Activated naive CD8-positive, alpha-beta T cell treated with anti-CD3 and anti-CD28 coated beads, Interleukin-2, amount 50 U/mL, for 24 hours (primary cell): ENCODE results near the gene TRIP4.

Source experiments
- ATAC-seq: fragments of 150-1000 bp; cut with Tn5 transposase; one replicate; pipeline ENCODE4 v1.10.0; 2021
- DNase-seq: peaks from one replicate; pipeline ENCODE4 v3.0.0; 2021
- H3K27ac Mint-ChIP-seq: one replicate; pipeline ENCODE4 v1.8.0; 2021; ENCODE audit warnings: mild to moderate bottlenecking, mixed read lengths
- H3K27me3 Mint-ChIP-seq: one replicate; pipeline ENCODE4 v1.8.0; 2021; ENCODE audit warnings: mixed read lengths
- H3K36me3 Mint-ChIP-seq: one replicate; pipeline ENCODE4 v1.8.0; 2021; ENCODE audit warnings: low read depth, mixed read lengths
- H3K4me1 Mint-ChIP-seq: one replicate; pipeline ENCODE4 v1.8.0; 2021; ENCODE audit warnings: mixed read lengths
- H3K4me3 Mint-ChIP-seq: one replicate; pipeline ENCODE4 v1.8.0; 2021; ENCODE audit warnings: mild to moderate bottlenecking, moderate library complexity, mixed read lengths
- H3K9me3 Mint-ChIP-seq: one replicate; pipeline ENCODE4 v1.8.0; 2021; ENCODE audit warnings: mixed read lengths

TRIP4 gene

DNA sequence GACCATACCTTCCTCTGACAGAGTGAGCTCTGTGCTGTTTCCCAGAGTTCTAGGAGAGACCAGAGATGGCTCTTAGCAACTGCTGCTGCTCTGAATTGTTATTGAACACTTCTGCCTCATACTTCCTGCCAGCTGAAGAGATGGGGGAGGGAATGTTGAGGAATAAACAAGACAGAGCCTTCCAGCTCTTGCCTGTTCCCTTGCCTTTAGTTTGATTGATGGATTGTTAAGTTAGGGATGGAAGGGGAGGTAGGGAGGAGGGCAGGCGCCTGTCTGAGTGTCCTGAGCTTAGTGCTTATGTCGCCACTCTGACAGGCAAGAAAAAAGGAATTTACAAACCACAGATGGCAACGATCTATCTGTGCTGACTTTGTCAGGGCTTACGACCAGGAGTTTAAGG lies 115.6 kb downstream of the TRIP4 start:
- peak overlapping the region; percentile 4 for H3K4me3 Mint-ChIP-seq
- peaks cover 82% of the 10 kb centered on the region for H3K4me1 Mint-ChIP-seq
- H3K27me3 Mint-ChIP-seq = no peaks in the 10 kb centered on the region
- peak overlapping the region; percentile 51 for H3K27ac Mint-ChIP-seq
- DNase-seq (no peak), ATAC-seq (no peak)
- H3K36me3 Mint-ChIP-seq = peaks cover 25% of the 10 kb centered on the region
- no peaks in the 10 kb centered on the region for H3K9me3 Mint-ChIP-seq

- no peaks in the 10 kb centered on the region for H3K27me3 Mint-ChIP-seq
- H3K9me3 Mint-ChIP-seq = no peaks in the 10 kb centered on the region
- H3K36me3 Mint-ChIP-seq = peaks cover 24% of the 10 kb centered on the region
- peak; percentile 18 for ATAC-seq
- DNase-seq = no peak
- peaks cover 83% of the 10 kb centered on the region for H3K4me1 Mint-ChIP-seq
- peak overlapping the region; percentile 4 for H3K4me3 Mint-ChIP-seq
- H3K27ac Mint-ChIP-seq = peak overlapping the region; percentile 51
Observed at GRCh38 chr15:64503640-64504039, 116.0 kb downstream of the TRIP4 start.
